OCI-LY7 (cell line): ENCODE results near the gene PPP1R27.

Experiments used
- EZH2phosphoT487 ChIP-seq: fragments of 200-600 bp; sonication (generic); IDR thresholded peaks from 2 replicates; pipeline ENCODE4 v1.6.1; 2018; ENCODE audit warnings: low read depth, borderline replicate concordance, mild to moderate bottlenecking, mixed run types, antibody characterized with exemption, low read length, moderate library complexity, mixed read lengths
- TF ChIP-seq, protein P1 (sequence below): fragments of 200-600 bp; sonication (generic); conservative IDR thresholded peaks from 2 replicates; pipeline ENCODE4 v1.5.1; 2014; ENCODE audit warnings: mild to moderate bottlenecking, antibody characterized with exemption, low read length, moderate library complexity, mixed read lengths

DNA sequence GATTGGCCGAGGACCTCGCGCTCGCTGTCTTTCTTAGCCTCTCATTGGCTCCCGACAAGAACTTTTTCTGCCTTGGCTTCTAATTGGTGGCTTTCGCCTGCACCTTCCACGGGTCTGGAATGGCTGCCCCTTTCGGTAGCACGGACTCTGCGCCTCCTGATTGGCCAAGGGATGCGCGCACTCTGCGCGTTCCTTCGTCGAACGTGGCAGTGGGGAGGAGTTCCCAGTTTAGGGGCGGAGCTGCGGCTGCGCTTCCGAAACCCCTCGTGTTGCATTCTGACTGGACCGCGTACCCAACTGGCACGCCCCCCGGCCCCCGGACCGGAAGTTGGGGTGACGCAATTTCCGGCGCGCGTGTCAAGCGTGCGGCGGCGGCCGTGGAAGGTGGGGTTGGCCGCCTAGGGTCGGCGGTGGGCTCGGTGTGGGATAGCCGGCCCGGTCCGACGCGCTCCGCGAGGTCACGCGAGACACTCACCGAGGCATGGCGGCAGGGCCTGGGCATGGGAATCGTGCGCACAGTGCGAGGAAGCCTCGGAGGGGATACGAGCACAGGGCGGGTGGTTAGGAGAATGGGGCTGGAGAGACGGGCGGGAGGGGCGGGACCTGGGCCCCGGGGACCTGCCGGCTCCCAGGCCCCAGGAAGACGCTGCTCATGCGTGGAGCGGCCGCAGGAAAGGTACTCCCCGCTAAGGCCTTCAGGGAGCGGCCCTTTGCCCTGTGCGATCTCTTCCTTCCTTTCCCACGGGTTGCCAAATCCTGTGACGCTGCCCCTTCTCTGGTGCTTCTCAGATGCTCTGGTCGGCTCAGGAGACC is 26.1 kb upstream of the PPP1R27 start:
- TF ChIP-seq, protein P1, sequence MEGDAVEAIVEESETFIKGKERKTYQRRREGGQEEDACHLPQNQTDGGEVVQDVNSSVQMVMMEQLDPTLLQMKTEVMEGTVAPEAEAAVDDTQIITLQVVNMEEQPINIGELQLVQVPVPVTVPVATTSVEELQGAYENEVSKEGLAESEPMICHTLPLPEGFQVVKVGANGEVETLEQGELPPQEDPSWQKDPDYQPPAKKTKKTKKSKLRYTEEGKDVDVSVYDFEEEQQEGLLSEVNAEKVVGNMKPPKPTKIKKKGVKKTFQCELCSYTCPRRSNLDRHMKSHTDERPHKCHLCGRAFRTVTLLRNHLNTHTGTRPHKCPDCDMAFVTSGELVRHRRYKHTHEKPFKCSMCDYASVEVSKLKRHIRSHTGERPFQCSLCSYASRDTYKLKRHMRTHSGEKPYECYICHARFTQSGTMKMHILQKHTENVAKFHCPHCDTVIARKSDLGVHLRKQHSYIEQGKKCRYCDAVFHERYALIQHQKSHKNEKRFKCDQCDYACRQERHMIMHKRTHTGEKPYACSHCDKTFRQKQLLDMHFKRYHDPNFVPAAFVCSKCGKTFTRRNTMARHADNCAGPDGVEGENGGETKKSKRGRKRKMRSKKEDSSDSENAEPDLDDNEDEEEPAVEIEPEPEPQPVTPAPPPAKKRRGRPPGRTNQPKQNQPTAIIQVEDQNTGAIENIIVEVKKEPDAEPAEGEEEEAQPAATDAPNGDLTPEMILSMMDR, result no peak
- TF ChIP-seq EZH2phosphoT487, result no peak
